ENCODE measurements around the gene HELB. TPM values are rescaled to one million over a fixed set of nuclear protein-coding genes. Genes with fewer than 3 reads are reported as not detected.

The HELB gene
- total RNA-seq, 1 donor from 2014 or later: 2.1 TPM

- ATAC-seq: no peak
These were observed 63.6 kb downstream of the HELB start for GRCh38 chr12:66365718-66366490.

- no peak for ATAC-seq
These were observed 64.8 kb downstream of the HELB start for GRCh38 chr12:66367015-66367667.

GRCh38 chr12:66371982-66372381, 69.7 kb downstream of the HELB start:
- ATAC-seq: no peak

- ATAC-seq: no peak
These were observed 73.3 kb downstream of the HELB start for GRCh38 chr12:66375560-66375959.

GRCh38 chr12:66379616-66380015, 77.3 kb downstream of the HELB start:
- no peak for ATAC-seq

- no peak for ATAC-seq
These were observed 78.7 kb downstream of the HELB start for GRCh38 chr12:66380769-66381535.

GRCh38 chr12:66387117-66387516, 84.8 kb downstream of the HELB start:
- no peak for ATAC-seq

Other genes starting within 250 kb of the HELB start
- 18.3 TPM for gene LLPH, start 171.7 kb upstream of the HELB start, total RNA-seq
- gene TMBIM4, start 132.5 kb upstream of the HELB start, total RNA-seq: 55.0 TPM
- gene IRAK3, start 113.3 kb upstream of the HELB start, total RNA-seq: 3.0 TPM